Measurements from ENCODE around the gene IRF2. TPM values are rescaled to one million over a fixed set of nuclear protein-coding genes. Genes with fewer than 3 reads are reported as not detected.
"Not testable (repeated sequence)": the region's sequence is repeated elsewhere in the genome, so short reads cannot be mapped to it uniquely, and the experiment has no call there.

IRF2 gene
- total RNA-seq, 1 donor from 2014 or later = 44.0 TPM

DNA sequence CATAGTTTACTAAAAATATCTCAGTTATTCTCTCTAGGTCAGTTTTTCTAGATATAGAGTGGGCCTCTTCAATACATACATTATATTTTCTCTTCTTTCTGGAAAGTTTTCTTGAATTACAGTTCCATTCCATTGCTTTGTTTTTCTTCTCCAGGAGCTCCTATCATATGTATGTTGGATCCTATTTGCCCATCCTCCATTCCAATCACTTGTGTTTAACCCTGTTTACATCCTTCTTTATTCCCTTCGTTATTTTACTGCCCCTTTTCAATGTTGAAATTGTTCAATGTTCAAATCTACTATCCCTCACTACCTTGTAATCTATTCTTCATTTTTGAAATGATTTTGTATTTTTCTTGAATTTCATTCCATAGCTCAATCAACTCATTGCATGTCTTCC lies 97.4 kb downstream of the IRF2 start:
- TF ChIP-seq, protein P1, sequence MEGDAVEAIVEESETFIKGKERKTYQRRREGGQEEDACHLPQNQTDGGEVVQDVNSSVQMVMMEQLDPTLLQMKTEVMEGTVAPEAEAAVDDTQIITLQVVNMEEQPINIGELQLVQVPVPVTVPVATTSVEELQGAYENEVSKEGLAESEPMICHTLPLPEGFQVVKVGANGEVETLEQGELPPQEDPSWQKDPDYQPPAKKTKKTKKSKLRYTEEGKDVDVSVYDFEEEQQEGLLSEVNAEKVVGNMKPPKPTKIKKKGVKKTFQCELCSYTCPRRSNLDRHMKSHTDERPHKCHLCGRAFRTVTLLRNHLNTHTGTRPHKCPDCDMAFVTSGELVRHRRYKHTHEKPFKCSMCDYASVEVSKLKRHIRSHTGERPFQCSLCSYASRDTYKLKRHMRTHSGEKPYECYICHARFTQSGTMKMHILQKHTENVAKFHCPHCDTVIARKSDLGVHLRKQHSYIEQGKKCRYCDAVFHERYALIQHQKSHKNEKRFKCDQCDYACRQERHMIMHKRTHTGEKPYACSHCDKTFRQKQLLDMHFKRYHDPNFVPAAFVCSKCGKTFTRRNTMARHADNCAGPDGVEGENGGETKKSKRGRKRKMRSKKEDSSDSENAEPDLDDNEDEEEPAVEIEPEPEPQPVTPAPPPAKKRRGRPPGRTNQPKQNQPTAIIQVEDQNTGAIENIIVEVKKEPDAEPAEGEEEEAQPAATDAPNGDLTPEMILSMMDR (IDR thresholded peaks at IDR 0.05) = no peak
- Histone ChIP-seq H3K27me3 (no peaks in the 10 kb centered on the region), H3K4me3 (no peak overlapping the region), H3K36me3 (no peaks in the 10 kb centered on the region), H3K9me3 (no peaks in the 10 kb centered on the region), H3K27ac (no peak overlapping the region), H3K4me1 (peaks cover 4% of the 10 kb centered on the region)
- intact Hi-C loops (cut with DNase I) = no loop called here
- DNase-seq (no peak), ATAC-seq (no peak)

DNA sequence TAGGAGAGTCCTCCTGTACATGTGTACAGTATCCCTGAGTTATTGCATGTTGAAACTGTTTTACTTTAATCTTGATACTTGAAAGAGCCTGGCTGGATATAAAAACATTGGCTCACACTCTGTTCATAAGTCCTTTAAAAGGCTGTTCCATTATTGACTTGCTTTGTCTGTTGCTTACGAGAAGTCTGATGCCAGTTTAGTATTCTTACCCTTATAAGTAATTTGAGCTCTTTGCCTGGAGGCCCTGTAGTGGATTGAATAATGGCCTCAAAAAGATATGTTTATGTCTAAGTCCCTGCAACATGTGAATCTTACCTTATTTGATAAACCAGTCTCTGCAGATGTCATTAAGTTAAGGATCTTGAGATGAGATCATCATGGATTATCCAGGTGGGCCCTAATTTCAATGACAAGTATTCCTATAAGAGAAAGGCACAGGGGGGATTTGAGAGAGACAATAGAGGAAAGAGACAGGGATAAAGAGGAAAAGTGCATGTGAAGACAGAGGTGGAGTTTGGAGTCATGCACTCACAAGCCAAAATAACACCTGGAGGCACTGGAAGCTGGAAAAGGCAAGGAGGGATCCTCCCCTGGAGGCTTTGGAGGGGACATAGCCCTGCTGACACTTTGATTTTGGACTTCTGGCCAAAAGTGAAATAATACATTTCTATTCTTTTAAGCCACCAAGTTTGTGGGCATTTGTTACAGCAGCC lies 98.1 kb downstream of the IRF2 start:
- Histone ChIP-seq H3K4me1 (no peaks in the 10 kb centered on the region), H3K4me3 (no peak overlapping the region), H3K27ac (no peak overlapping the region), H3K9me3 (no peaks in the 10 kb centered on the region), H3K27me3 (no peaks in the 10 kb centered on the region), H3K36me3 (no peaks in the 10 kb centered on the region)
- TF ChIP-seq, protein P1 (IDR thresholded peaks at IDR 0.05) = no peak
- intact Hi-C loops (cut with DNase I) = no loop called here
- DNase-seq (no peak), ATAC-seq (no peak)

GRCh38 chr4:184375623-184376022 lies 98.7 kb downstream of the IRF2 start:
- H3K4me3 ChIP-seq; DNase-seq; H3K36me3 ChIP-seq; H3K4me1 ChIP-seq; ATAC-seq; H3K27me3 ChIP-seq; H3K27ac ChIP-seq; intact Hi-C loops (cut with DNase I); H3K9me3 ChIP-seq: not testable (repeated sequence)

- H3K36me3 ChIP-seq = no peaks in the 10 kb centered on the region
- no peaks in the 10 kb centered on the region for H3K9me3 ChIP-seq
- no peak overlapping the region for H3K4me3 ChIP-seq
- no peak overlapping the region for H3K27ac ChIP-seq
- H3K27me3 ChIP-seq = no peaks in the 10 kb centered on the region
- ATAC-seq = no peak
- H3K4me1 ChIP-seq = no peaks in the 10 kb centered on the region
- TF ChIP-seq, protein P1 (IDR thresholded peaks at IDR 0.05) = no peak
- no peak for DNase-seq
- intact Hi-C loops (cut with DNase I) = no loop called here
Measured at GRCh38 chr4:184375027-184375426, 99.3 kb downstream of the IRF2 start.

- no peak overlapping the region for H3K27ac ChIP-seq
- H3K36me3 ChIP-seq = no peaks in the 10 kb centered on the region
- TF ChIP-seq, protein P1 (IDR thresholded peaks at IDR 0.05) = no peak
- H3K27me3 ChIP-seq = no peaks in the 10 kb centered on the region
- no peaks in the 10 kb centered on the region for H3K4me1 ChIP-seq
- H3K9me3 ChIP-seq = no peaks in the 10 kb centered on the region
- intact Hi-C loops (cut with DNase I) = no loop called here
- H3K4me3 ChIP-seq = no peak overlapping the region
- ATAC-seq = no peak
- no peak for DNase-seq
Measured at GRCh38 chr4:184373886-184374405, 100.4 kb downstream of the IRF2 start.

DNA sequence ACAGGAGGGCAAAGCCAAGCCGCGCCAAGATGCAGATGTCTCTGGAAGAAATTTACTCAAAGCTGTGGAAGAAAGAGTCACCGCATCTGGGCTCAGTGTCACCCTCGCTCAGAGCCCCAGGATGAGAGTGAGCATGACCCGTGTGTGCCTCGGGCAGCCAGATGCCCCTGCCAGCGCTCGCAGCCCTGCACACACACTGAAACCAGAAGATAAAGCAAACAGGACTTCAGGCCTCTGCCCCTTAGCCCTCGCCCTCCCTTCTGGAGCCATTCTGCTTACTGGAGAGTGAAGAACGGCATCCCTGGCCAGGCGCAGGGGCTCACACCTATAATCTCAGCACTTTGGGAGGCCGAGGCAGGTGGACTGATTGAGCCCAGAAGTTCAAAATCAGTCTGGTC lies 103.0 kb downstream of the IRF2 start:
- H3K36me3 ChIP-seq = no peaks in the 10 kb centered on the region
- intact Hi-C loops (cut with DNase I) = no loop called here
- no peak for DNase-seq
- H3K4me3 ChIP-seq = no peak overlapping the region
- no peaks in the 10 kb centered on the region for H3K27me3 ChIP-seq
- no peak overlapping the region for H3K27ac ChIP-seq
- H3K9me3 ChIP-seq = no peaks in the 10 kb centered on the region
- TF ChIP-seq, protein P1 (IDR thresholded peaks at IDR 0.05) = no peak
- H3K4me1 ChIP-seq = no peaks in the 10 kb centered on the region
- ATAC-seq = no peak

All from upper lobe of right lung (tissue), 1 donor.